Activated T-cell treated with anti-CD3 and anti-CD28 coated beads for 48 hours (primary cell): ENCODE data around the gene CIITA.

ENCODE experiments used
- DNase-seq: peaks from one replicate; pipeline ENCODE4 v3.0.0-alpha.2; 2020; ENCODE audit warnings: low read depth

Gene CIITA

DNA sequence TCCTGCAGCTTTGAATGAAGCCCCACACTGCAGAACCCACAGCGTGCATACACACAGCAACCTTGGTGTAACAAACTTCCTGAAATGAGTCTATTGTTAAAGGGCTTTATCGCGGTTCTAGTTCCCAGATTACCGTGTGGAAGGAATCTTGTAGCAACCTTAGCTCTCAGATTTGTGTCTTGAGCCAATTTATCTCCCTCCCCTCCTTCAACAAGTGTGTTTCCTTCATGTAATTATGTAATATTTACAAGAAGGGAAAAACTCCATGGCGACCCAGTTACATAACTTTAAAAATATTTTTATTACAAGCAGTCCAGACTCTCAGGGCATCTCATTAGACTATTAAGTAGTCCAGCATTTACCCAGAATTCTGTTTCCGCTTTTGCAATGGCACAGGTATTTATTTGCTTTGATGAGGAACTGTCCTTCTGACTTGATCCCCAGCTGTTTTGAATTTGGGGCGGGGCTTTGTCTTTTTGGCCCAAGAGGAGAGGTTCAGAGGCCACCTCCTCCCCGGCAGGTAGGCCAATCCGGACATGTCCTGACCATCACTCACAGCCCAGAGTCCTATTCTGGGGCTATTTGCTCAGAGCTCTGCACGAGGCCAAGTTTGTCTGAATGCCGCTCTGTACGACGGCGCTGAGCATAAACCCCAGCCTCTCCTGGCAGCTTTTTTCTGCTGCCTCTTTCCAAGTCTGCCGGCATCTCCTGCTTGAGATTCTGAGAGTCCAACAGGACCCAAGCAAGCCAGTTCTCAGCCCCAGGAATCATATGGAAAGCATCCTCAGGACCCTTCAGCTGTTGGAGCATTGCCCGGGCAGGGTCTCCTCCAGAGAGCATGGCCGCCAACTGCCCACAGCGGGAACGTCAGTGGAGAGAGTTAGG is 103.0 kb downstream of the CIITA start:
- no peak for DNase-seq

DNA sequence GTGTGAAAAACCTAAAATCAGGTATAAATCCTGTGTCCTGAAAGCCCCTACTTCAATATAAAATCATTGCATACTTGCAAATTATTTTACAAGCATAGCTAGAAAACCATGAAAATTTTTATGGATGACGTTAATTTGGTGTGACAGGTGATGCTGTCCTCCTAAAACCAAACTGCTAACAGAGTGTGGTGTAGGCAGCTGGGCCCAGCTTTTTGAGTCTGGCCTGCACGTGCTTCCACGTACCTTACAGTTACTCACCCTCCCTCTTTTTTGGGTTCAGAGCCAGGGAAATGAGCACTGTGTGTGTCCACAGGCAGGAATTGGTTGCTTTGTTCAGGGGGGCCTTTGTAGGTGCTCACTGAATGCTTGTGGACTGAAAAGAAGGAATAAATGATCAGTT is 103.8 kb downstream of the CIITA start:
- DNase-seq: no peak

DNA sequence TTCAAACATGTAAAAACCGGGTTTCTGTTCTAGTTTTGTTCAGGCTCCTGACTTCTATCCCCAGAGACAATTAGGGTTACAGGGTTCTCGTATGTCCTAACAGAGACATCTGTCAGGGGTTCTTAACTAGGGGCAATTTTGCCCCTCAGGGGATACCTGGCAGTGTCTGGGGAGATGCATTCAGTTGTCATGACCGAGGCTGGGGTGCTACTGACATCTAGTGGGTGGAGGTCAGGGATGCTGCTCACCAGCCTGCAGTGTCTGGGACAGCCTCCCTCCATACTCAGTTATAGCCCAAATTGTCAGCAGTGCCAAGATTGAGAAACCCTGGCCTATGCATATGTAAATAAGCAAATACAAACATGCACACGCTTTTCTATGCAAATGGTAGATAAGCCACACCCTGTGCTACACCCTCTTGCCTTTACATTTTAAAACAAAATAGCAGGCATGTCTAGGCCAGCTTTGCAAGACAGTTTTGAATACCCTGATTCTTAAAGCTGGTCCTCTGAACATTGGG is 104.8 kb downstream of the CIITA start:
- DNase-seq: peak; percentile 55

DNA sequence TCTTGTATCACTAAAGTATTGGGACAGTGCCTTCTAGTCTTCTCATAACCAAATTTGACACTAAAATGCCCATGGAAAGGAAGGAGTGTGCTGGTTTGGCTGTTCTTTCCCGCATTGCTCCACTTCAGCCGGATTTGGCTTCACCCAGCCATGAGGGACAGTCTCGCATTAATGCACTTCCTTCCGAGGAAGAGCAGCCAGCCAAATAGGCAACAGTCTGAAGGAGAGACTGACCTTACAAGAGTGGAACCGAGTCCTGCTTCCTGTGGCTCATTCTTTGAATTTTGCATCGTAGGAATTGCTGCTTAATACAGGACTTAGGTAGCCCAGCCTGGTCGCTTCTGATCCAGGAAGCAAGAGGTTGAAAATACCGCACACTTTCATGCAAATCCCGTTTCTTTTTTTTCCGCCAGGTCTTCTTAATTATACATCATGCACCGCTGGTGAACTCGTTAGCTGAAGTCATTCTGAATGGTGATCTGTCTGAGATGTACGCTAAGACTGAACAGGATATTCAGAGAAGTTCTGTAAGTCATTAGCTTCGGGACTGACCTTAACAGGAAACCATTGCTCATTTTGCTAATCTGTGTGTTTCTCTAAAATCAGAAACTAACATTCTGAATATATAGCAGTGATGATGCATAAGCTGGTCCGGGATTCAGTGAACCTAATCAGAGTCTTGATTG is 105.6 kb downstream of the CIITA start:
- no peak for DNase-seq

DNA sequence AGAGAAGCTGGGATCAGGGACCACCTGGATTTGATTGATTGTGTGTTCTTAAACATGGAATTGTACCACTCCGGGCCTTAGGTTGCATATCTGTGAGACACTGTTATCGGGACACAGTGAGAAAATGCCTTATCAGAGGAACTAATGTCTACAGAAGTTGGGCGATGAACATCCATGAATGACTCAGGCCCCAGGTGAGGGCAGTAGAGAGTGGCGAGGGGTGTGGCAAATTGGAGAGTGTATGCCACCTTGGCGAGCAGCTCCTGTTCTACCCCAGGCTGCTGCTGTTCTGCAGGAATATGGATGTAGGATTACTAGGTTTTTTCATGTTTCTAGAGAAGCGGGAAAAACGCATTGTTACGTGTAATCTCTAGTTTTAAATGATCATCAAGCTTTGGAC is 106.2 kb downstream of the CIITA start:
- no peak for DNase-seq

DNA sequence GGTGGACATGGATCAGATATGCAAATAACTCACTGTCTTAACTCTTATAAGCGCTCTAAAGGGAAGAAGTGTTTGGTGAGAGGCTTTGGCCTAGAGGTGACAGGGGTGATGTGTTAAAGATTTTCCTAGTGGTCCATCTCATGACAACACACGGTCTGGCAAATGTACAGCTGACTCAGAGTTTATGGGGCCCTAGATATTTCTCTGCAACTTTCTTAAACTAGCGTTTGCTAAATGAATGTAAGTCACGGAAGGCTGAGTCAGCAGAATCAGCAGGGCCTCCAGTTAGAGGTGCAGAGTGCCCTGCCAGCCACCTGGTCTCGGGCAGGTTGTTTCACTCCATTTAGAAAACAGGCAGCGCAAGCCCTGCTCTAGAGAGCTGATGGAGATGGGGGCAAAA is 107.5 kb downstream of the CIITA start:
- no peak for DNase-seq
